Ectodermal cell (in vitro differentiated cells): ENCODE measurements around the gene SLC12A3.

ENCODE experiments used
- H3K27ac ChIP-seq: 2 replicates; pipeline ENCODE4 v1.7.0; 2013; ENCODE audit warnings: mild to moderate bottlenecking, low read depth, low read length; ENCODE audit not compliant: insufficient read depth, poor library complexity, severe bottlenecking
- H3K27me3 ChIP-seq: 2 replicates; pipeline ENCODE4 v1.7.0; 2013; ENCODE audit warnings: mild to moderate bottlenecking, low read length; ENCODE audit not compliant: insufficient read depth, control insufficient read depth, poor library complexity, severe bottlenecking
- H3K36me3 ChIP-seq: one replicate; pipeline ENCODE4 v1.7.0; 2013; ENCODE audit warnings: low read length; ENCODE audit not compliant: control insufficient read depth, insufficient read depth
- H3K4me1 ChIP-seq: one replicate; pipeline ENCODE4 v1.7.0; 2013; ENCODE audit warnings: low read length; ENCODE audit not compliant: control insufficient read depth, insufficient read depth
- H3K4me3 ChIP-seq: 2 replicates; pipeline ENCODE4 v1.7.0; 2013; ENCODE audit warnings: low read depth, low read length, control low read depth; ENCODE audit not compliant: insufficient read depth
- H3K9me3 ChIP-seq: 2 replicates; pipeline ENCODE4 v1.7.0; 2013; ENCODE audit warnings: mild to moderate bottlenecking, low read length, moderate library complexity; ENCODE audit not compliant: control insufficient read depth
- WGBS, 2 experiments: methylation state at CpG; one replicate each; pipeline ENCODE4 v1.1.7; 2013; ENCODE audit warnings: missing lambda C conversion rate in 2 of 2; 5-methylcytosine and 5-hydroxymethylcytosine counted together

Gene SLC12A3

GRCh38 chr16:56888806-56889205 lies 23.8 kb downstream of the SLC12A3 start:
- H3K4me3 ChIP-seq = no peak overlapping the region
- no peaks in the 10 kb centered on the region for H3K27me3 ChIP-seq
- H3K9me3 ChIP-seq = peaks cover 3% of the 10 kb centered on the region
- no peaks in the 10 kb centered on the region for H3K36me3 ChIP-seq
- no peak overlapping the region for H3K27ac ChIP-seq
- 92 to 94% methylated on average over 7 of the region's 7 CpGs for WGBS, 2 experiments
- H3K4me1 ChIP-seq = no peaks in the 10 kb centered on the region

GRCh38 chr16:56889206-56889605 lies 24.2 kb downstream of the SLC12A3 start:
- Histone ChIP-seq H3K36me3 (no peaks in the 10 kb centered on the region), H3K27ac (no peak overlapping the region)

GRCh38 chr16:56891685-56892084 lies 26.7 kb downstream of the SLC12A3 start:
- Histone ChIP-seq H3K9me3 (no peaks in the 10 kb centered on the region), H3K36me3 (no peaks in the 10 kb centered on the region), H3K4me3 (no peak overlapping the region), H3K27ac (no peak overlapping the region), H3K4me1 (no peaks in the 10 kb centered on the region), H3K27me3 (no peaks in the 10 kb centered on the region)
- 83% methylated on average over 11 of the region's 11 CpGs for WGBS, 2 experiments

More at GRCh38 chr16:56889206-56889605, 24.2 kb downstream of the SLC12A3 start:
- Histone ChIP-seq H3K9me3 (peaks cover 3% of the 10 kb centered on the region), H3K27me3 (no peaks in the 10 kb centered on the region), H3K4me1 (no peaks in the 10 kb centered on the region), H3K4me3 (no peak overlapping the region)
- WGBS, 2 experiments = 90 to 100% methylated on average over 5 of the region's 5 CpGs

- H3K4me1 ChIP-seq = no peaks in the 10 kb centered on the region
- WGBS, 2 experiments = 89 to 91% methylated on average over 14 of the region's 14 CpGs
- H3K27ac ChIP-seq = no peak overlapping the region
- no peaks in the 10 kb centered on the region for H3K27me3 ChIP-seq
- no peak overlapping the region for H3K4me3 ChIP-seq
- no peaks in the 10 kb centered on the region for H3K36me3 ChIP-seq
- no peaks in the 10 kb centered on the region for H3K9me3 ChIP-seq
These were observed 27.7 kb downstream of the SLC12A3 start for GRCh38 chr16:56892705-56893104.

GRCh38 chr16:56894331-56894917 lies 29.4 kb downstream of the SLC12A3 start:
- Histone ChIP-seq H3K4me1 (no peaks in the 10 kb centered on the region), H3K36me3 (no peaks in the 10 kb centered on the region), H3K27me3 (no peaks in the 10 kb centered on the region), H3K27ac (no peak overlapping the region), H3K4me3 (no peak overlapping the region), H3K9me3 (no peaks in the 10 kb centered on the region)
- 89 to 94% methylated on average over 11 to 12 of the region's 12 CpGs for WGBS, 2 experiments

GRCh38 chr16:56895813-56896212 lies 30.8 kb downstream of the SLC12A3 start:
- H3K4me1 ChIP-seq = no peaks in the 10 kb centered on the region
- no peak overlapping the region for H3K4me3 ChIP-seq
- H3K36me3 ChIP-seq = no peaks in the 10 kb centered on the region
- no peaks in the 10 kb centered on the region for H3K27me3 ChIP-seq
- no peak overlapping the region for H3K27ac ChIP-seq
- WGBS, 2 experiments = 92 to 93% methylated on average over 4 of the region's 4 CpGs
- no peaks in the 10 kb centered on the region for H3K9me3 ChIP-seq

GRCh38 chr16:56896244-56896643 lies 31.2 kb downstream of the SLC12A3 start:
- Histone ChIP-seq H3K4me3 (no peak overlapping the region), H3K27ac (no peak overlapping the region), H3K4me1 (no peaks in the 10 kb centered on the region), H3K9me3 (no peaks in the 10 kb centered on the region), H3K27me3 (no peaks in the 10 kb centered on the region), H3K36me3 (no peaks in the 10 kb centered on the region)
- WGBS, 2 experiments = 94 to 96% methylated on average over 3 of the region's 3 CpGs

- WGBS, 2 experiments = 89 to 90% methylated on average over 8 of the region's 8 CpGs
- H3K27me3 ChIP-seq = no peaks in the 10 kb centered on the region
- H3K9me3 ChIP-seq = no peaks in the 10 kb centered on the region
- no peaks in the 10 kb centered on the region for H3K36me3 ChIP-seq
- no peak overlapping the region for H3K27ac ChIP-seq
- H3K4me1 ChIP-seq = no peaks in the 10 kb centered on the region
- H3K4me3 ChIP-seq = no peak overlapping the region
These were observed 32.2 kb downstream of the SLC12A3 start for GRCh38 chr16:56897026-56897799.

GRCh38 chr16:56898847-56899246 lies 33.8 kb downstream of the SLC12A3 start:
- 97 to 98% methylated on average over 8 of the region's 8 CpGs for WGBS, 2 experiments
- Histone ChIP-seq H3K27ac (no peak overlapping the region), H3K27me3 (no peaks in the 10 kb centered on the region), H3K4me3 (no peak overlapping the region), H3K4me1 (no peaks in the 10 kb centered on the region), H3K9me3 (no peaks in the 10 kb centered on the region), H3K36me3 (no peaks in the 10 kb centered on the region)

GRCh38 chr16:56903866-56904265 lies 38.9 kb downstream of the SLC12A3 start:
- Histone ChIP-seq H3K27ac (no peak overlapping the region), H3K9me3 (no peaks in the 10 kb centered on the region), H3K36me3 (no peaks in the 10 kb centered on the region), H3K4me3 (no peak overlapping the region), H3K4me1 (no peaks in the 10 kb centered on the region), H3K27me3 (no peaks in the 10 kb centered on the region)
- WGBS, 2 experiments = 84 to 96% methylated on average over 2 of the region's 2 CpGs
